AG04450 (cell line): Measurements from ENCODE around the gene D2HGDH. TPM values are rescaled to one million over a fixed set of nuclear protein-coding genes. Genes with fewer than 3 reads are reported as not detected.
"Not testable (repeated sequence)": the region's sequence is repeated elsewhere in the genome, so short reads cannot be mapped to it uniquely, and the experiment has no call there.

Source experiments
- CTCF ChIA-PET: fragments of 300-600, 350-600 bp; formaldehyde crosslinking; extraction: SDS; loops from one replicate; lab custom pipeline; 2022; ENCODE audit warnings: antibody characterized with exemption, inconsistent platforms; lab: Charles Lee
- POLR2A ChIA-PET: fragments of 350-600 bp; formaldehyde crosslinking; extraction: SDS; loops from one replicate; lab custom pipeline; 2021; ENCODE audit warnings: antibody characterized with exemption, inconsistent platforms; lab: Yijun Ruan, JAX
- DNase-seq: peaks from one replicate; pipeline ENCODE4 v3.0.0-alpha.2; 2011; ENCODE audit warnings: low read depth, low spot score
- H3K27ac ChIP-seq: one replicate; pipeline ENCODE4 v1.5.1; 2012; ENCODE audit warnings: low read depth, low read length, control low read depth
- H3K27me3 ChIP-seq: one replicate; pipeline ENCODE4 v1.6.0; 2012; ENCODE audit warnings: low read length; ENCODE audit not compliant: control insufficient read depth, insufficient read depth
- H3K4me3 ChIP-seq: 2 replicates; pipeline ENCODE4 v1.5.1; 2011; ENCODE audit warnings: mild to moderate bottlenecking, low read depth, low read length, control low read depth
- H3K9me3 ChIP-seq: 2 replicates; pipeline ENCODE4 v1.5.1; 2012; ENCODE audit warnings: low read length; ENCODE audit not compliant: control insufficient read depth, insufficient read depth
- polyA plus RNA-seq: library from polyadenylated mRNA; depleted of rRNA; stranded (reverse); fragments of >200 nt; gene quantifications from 2 replicates; pipeline ENCODE4 v1.2.3, GENCODE V29; 2011
- TF ChIP-seq, protein P1 (sequence below): IDR thresholded peaks from 2 replicates; pipeline ENCODE4 v1.5.1; 2011; ENCODE audit warnings: low read depth, low read length, control low read depth, inconsistent platforms

Gene D2HGDH
- polyA plus RNA-seq, 1 experiment, result 7.3 TPM

DNA sequence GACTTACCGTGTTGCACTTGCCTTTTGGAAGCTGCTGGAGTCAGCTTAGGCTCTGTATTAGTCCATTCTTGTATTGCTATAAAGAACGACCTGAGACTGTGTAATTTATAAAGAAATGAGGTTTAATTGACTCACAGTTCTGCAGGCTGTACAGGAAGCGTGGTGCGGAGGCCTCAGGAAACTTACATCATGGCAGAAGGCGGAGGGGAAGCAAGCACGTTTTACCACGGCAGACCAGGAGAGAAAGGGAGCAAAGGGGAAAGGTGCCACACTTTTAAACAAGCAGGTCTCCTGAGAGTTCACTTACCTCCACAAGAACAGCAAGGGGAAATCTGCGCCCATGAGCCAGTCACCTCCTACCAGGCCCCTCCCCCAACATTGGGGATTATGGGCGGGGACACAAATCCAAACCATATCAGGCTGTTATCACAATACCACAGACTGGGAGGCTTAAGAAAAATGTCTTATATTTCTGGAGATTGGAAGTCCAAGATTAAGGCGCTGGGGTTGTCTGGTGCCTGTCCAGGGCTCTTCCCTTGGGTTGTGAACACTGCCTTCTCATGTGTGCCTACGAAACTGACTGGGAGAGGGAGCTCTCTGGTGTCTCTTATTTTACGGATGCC is 3.6 kb upstream of the D2HGDH start:
- no peak overlapping the region for H3K27ac ChIP-seq
- TF ChIP-seq, protein P1, sequence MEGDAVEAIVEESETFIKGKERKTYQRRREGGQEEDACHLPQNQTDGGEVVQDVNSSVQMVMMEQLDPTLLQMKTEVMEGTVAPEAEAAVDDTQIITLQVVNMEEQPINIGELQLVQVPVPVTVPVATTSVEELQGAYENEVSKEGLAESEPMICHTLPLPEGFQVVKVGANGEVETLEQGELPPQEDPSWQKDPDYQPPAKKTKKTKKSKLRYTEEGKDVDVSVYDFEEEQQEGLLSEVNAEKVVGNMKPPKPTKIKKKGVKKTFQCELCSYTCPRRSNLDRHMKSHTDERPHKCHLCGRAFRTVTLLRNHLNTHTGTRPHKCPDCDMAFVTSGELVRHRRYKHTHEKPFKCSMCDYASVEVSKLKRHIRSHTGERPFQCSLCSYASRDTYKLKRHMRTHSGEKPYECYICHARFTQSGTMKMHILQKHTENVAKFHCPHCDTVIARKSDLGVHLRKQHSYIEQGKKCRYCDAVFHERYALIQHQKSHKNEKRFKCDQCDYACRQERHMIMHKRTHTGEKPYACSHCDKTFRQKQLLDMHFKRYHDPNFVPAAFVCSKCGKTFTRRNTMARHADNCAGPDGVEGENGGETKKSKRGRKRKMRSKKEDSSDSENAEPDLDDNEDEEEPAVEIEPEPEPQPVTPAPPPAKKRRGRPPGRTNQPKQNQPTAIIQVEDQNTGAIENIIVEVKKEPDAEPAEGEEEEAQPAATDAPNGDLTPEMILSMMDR, result no peak
- ChIA-PET POLR2A (interaction anchor here (1.0 kb wide), 1 partner anchor 29 kb away, joined by 5 read pairs; no protein-coding TSS in a partner anchor), CTCF (no interaction called here)
- no peak for DNase-seq
- no peak overlapping the region for H3K4me3 ChIP-seq
- H3K9me3 ChIP-seq, result no peaks in the 10 kb centered on the region; the same call in 1 of the 2 replicates
- H3K27me3 ChIP-seq, result no peaks in the 10 kb centered on the region

DNA sequence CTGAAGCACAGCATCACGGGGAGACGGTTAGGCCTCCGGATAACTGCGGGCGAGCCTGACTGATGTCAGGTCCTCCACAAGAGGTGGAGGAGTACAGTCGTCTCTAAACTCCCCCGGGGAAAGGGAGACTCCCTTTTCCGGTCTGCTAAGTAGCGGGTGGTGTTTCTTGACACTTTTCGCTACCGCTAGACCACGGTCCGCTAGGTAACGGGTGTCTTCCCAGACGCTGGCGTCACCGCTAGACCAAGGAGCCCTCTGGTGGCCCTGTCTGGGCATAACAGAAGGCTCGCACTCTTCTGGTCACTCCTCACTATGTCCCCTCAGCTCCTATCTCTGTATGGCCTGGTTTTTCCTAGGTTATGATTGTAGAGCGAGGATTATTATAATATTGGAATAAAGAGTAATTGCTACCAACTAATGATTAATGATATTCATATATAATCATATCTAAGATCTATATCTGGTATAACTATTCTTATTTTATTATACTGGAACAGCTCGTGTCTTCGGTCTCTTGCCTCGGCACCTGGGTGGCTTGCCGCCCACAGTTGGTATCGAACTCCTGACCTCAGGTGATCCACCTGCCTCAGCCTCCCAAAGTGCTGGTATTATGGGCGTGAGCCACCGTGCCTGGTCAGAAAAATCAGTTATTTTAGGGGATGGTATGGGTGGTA is 1.8 kb upstream of the D2HGDH start:
- H3K9me3 ChIP-seq, H3K27me3 ChIP-seq, POLR2A ChIA-PET, CTCF ChIA-PET, DNase-seq, H3K4me3 ChIP-seq, H3K27ac ChIP-seq: not testable (repeated sequence)
- TF ChIP-seq, protein P1, result peak; percentile 48

DNA sequence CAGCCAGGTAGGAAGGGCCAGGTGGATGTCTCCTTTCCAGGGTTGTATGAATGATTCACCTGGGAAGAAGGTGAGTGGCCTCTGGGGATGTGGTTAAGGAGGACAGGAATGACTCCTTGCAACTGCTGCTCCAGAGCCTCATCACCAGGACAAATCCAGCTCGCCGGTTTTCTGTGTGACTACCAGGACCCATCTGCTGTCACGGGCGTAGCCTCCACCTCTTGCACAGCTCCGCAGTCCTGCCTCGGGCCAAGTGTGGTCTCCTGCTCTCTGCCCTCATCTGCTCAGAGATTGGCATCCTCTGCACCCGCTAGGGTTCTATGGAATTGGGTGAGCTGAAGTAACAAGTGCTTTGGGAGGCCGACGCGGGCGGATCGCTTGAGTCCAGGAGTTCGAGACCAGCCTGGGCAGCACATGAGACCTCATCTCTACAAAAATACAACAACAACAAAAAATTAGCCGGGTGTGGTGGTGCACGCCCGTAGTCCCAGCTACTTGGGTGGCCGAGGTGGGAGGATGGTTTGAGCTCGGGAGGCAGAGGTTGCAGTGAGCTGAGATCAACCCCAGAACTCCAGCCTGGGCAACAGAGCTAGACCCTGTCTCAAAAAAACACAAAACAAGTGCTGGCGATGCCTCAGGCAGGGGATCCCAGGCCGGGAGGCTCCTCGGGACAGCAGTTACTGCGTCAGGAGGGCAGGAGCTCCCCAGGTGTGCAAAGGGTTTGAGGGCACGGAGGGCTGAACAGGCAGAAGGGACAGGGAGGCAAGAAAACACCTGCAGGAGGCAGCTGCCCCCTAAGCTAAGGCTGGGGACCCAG is 831 bp upstream of the D2HGDH start:
- no peak for DNase-seq
- TF ChIP-seq, protein P1, result no peak
- ChIA-PET POLR2A (interaction anchor here (0.6 to 3.3 kb wide), 4 partner anchors 32 to 94 kb away, joined by 3 to 17 read pairs (median 7); partner anchors contain the start of genes DTYMK and ING5), CTCF (interaction anchor here (0.6 to 1.0 kb wide), 2 partner anchors 21 to 145 kb away, joined by 3 to 4 read pairs; no protein-coding TSS in a partner anchor)
- Histone ChIP-seq H3K27me3 (no peaks in the 10 kb centered on the region), H3K27ac (no peak overlapping the region), H3K9me3 (no peaks in the 10 kb centered on the region; the same call in 1 of the 2 replicates), H3K4me3 (peak overlapping the region; percentile 56)

DNA sequence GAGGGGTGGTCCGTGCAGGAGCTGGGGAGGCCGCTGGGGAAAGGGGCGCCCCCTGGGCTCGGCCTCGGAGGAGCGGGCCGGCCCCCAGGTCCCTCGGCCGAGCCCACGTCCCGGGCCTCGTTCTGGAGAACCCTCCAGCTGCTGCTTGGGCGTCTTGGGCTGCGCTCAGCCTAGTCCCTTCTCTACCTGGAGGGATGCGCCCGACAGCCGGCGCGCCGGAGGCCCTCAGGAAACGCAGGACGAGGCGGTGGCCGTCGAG is 293 bp upstream of the D2HGDH start:
- H3K27me3 ChIP-seq, result no peaks in the 10 kb centered on the region
- DNase-seq, result no peak
- ChIA-PET POLR2A (interaction anchor here (0.6 to 3.3 kb wide), 4 partner anchors 33 to 93 kb away, joined by 3 to 17 read pairs (median 7); partner anchors contain the start of genes DTYMK and ING5), CTCF (interaction anchor here (0.6 to 1.0 kb wide), 2 partner anchors 21 to 144 kb away, joined by 3 to 4 read pairs; no protein-coding TSS in a partner anchor)
- H3K9me3 ChIP-seq, result no peaks in the 10 kb centered on the region; the same call in 1 of the 2 replicates
- peak overlapping the region; percentile 56 for H3K4me3 ChIP-seq
- TF ChIP-seq, protein P1, result no peak
- H3K27ac ChIP-seq, result no peak overlapping the region
